ENCODE data around the gene EWSR1.

EWSR1 gene

DNA sequence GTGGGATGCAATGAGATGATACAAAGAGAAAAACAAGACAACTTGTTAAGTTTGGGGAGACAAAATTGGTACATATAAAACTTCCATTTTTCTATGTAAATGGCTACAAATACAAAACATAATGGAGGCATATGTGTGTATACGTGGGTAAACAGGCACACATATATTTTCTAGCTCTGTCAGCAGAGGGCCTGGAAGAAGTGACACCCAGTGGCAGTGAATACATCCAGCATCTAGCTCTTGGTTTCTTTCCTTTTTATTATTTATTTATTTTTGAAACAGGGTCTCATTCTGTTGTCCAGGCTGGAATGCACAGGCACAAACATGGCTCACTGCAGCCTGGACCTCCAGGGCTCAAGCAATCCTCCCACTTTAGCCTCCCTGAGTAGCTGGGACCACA lies 52.5 kb downstream of the EWSR1 start:
- no peak for DNase-seq (ENCODE audit: low spot score)

DNA sequence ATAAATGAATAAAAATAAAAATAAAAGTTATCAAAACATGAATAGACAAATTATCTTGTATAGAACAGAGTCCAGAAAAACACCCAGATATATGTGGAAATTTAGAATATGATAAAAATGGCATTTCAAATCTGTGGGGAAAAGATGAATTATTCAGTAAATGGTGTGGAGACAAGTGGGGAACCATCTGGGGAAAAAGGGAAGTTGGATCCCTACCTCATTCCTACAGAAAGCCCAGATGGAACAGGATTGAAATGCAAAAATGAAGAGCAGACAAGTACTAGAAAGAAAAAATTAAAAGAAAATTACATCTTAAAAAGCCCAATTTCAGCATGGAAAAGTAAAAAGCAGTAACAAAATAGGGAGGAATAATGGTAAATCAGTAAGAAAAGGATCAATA lies 55.6 kb downstream of the EWSR1 start:
- no peak for DNase-seq (ENCODE audit: low spot score)

DNA sequence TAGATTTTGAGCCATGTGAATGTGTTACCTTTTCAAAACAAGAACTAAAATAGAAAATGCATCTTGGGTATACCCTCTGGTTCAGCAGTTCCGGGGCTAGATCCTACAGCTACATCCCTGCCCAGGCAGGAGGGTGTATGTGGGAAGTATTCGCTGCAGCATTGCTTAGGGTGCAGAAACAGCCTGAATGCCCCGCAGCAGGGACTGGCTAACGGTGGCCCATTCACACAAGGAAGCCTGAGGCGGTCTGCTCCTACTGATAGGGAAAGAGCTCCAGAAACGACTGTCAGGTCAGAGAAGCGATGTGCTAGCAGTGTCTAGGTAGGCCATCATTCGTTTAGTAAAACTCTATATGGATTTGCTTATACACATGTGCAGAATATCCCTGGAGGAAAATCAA lies 57.3 kb downstream of the EWSR1 start:
- no peak for DNase-seq (ENCODE audit: low spot score)

DNA sequence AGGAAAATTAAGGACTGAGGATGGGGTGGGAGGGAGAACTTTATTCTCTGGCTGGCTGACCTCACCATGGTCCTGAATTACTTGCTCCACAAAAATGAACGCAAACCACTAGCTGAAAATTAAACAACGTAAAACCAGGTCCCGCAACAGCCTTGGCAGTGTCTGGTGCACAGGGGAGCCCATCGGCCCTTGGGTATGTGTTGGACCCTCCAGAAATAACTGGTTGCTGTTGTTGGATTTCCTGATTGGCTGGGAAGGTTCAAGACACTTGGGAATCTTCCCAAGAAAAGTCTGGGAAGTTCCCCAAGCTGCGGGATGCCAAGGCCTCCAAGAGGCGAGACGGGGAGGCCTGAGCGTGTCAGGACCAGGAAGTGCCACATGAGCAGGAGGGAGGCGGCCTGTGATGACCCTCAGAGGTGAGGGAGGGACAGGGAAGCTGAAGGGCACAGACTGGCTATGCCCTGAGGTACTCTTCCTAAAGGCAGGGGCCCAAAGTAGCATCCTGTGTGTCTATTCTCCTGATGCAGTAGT lies 57.8 kb downstream of the EWSR1 start:
- DNase-seq (ENCODE audit: low spot score): no peak

DNA sequence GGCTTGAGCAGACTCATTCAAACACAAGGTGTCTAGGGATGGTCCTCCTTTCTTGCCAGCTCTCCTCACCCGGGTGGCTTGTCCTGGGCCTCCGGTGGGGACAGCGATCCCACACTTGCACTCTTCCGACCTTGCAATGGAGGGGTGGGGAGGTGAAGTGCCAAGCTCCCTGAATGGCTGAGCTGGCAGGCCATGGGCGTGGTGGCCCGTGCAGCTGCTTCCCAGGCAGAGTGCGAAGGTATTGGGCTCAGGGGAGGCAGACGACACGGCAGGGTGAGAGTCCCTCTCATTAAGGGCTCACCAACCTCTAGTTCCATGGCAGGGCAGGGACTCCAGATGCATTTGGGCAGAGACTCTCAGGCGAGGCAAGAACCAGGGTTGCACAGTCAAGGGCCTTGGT lies 58.4 kb downstream of the EWSR1 start:
- no peak for DNase-seq (ENCODE audit: low spot score)

DNA sequence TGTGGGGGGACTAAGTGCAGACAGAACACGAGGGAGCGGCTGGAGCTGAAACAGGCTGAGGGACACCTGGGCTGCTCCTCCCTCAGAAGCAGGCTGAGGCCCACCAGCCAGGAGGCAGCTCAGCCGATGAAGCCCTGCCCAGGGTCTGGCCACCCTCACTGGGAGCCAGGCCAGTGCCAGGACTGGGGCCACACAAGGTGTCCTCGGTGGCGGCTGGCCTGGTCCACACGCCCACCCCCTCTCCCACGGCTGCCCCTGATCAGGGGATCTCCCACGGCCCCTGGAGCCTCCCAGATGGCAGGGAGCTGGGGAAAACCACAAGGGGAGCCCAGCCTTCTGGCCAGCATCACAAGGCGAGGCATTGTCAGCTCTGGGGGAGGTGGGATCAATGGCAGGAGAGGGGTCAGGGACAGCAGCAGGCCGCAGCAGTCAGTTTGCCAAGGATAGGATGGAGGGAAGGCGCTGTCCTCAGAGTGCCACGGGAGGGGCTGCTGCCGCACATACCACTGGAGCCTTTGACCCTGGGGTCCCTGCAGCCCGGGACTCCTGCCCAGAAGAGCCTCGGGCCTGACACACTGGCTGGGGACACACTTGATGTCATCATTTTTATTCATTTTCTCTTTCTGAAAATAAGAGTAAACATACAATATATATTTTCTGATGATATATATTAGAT lies 59.2 kb downstream of the EWSR1 start:
- DNase-seq (ENCODE audit: low spot score): no peak

DNA sequence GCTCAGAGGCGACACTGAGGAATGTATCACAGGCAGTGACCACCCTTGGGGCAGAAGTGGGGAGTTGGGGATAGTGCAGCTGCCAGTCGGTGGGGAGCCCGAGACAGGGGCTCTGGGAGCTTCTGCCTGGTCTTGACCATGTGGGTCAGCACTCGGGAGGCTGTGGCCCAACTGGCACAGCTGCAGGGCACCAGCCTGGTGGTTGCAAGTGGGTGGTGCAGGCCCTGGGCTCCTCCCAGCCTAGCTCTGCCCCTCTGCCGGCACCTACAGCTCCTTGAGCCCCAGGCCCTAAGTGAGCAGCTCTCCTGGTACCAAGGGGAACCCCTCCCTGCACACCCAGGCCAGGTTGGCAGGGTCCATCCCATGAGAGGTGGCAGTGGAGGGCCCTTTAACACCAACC lies 60.0 kb downstream of the EWSR1 start:
- DNase-seq (ENCODE audit: low spot score): no peak

DNA sequence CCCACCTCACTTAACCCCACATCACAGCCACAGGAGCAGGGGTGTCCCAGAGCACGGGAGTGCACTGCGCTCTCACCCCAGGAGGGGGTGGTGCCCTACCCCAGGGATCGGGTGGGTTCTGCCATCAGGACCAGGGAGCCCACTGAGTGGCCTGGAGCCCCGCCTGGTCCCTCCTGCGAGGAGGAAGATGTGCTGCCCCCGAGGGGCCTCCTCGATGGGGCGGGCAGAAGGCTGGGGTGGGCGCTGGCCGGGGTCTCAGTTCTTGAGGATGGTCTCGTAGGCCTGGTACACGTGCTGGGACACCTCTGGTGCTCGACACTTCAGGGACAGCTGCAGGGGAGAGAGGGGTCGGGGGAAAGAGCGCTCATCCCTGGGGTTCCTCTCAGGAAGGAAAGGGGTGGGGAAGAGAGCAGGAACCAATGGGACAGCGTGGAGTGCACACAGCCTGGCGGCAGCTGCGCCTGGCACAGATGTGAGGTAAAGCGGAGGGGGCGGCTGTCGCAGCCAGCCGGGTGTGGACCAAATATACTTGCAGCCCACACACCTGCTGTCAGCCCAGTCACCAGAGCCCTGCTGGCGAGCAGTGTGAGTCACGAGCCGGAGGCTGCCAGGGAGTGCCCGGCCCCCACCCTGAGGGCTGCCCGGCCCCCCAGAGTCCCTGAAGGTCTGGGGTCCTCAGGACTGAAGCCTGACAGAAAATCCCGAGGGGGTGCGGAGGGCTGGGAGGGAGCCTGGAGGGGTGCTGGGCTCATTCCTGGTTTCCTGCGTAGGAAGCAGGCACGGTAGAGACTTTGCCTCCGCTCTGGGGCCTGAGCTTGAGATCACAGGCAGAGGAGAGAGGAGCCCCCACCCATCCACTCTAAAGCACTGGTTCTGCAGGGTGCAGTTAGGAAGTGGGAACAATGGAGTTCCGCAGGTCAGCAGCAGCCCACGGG lies 60.8 kb downstream of the EWSR1 start:
- DNase-seq (ENCODE audit: low spot score): no peak

DNA sequence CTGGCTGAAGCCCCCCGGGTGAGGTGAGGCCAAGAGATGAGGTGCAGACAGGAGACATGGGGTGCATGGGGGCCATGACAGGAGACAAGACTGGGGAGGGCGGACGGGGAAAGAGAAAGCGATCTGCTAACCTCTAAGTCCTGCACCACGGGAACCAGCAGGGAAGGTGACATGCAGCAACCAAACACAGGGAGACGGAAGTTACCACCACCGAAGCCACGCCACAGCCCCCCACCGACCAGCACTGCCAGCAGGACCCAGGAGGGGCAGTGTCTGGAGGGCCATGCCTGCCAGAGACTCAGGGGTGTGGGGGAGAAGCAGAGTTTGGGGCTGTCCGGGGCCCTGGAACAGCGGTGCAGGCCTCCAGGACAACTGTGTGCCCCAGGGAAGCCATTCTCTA lies 61.5 kb downstream of the EWSR1 start:
- no peak for DNase-seq (ENCODE audit: low spot score)

DNA sequence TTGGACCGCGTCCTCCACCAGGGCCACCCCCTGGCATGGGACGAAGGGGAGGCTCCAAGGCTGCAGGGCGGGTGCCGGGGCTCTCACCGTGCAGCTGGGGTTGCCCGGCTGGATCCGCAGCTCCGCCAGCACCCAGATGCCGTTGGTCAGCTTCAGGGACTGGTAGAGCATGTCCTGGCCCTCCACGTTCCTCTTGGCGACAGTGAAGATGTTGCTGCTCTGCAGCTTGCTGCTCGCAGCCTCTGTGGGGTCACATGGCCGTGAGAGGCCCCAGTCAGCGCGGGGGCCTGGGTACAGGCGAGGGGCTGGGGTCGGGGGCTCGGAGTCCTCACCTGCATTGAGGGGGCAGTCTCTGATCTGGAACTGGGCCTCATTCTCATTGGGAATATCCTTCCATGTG lies 62.2 kb downstream of the EWSR1 start:
- DNase-seq (ENCODE audit: low spot score): no peak

DNA sequence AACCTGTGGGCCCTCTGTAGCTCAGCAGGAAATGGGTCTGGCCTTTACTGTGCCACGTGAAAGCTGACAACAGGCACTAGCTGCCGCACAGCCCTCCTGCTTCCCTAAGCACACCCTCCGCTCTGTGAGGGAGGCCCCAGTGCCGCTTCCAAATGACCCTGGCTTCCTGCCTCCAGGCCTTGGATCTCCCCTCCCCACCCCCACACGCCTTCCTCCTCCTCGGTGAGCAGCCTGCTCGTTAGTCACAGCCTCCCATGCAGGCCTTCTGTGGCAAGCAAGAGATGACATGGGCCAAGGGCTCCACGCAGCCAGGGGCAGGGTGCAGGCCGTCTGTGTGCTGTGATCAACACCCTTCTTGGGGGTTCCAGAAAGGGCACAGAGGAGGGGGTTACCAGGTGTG lies 62.7 kb downstream of the EWSR1 start:
- DNase-seq (ENCODE audit: low spot score): no peak

DNA sequence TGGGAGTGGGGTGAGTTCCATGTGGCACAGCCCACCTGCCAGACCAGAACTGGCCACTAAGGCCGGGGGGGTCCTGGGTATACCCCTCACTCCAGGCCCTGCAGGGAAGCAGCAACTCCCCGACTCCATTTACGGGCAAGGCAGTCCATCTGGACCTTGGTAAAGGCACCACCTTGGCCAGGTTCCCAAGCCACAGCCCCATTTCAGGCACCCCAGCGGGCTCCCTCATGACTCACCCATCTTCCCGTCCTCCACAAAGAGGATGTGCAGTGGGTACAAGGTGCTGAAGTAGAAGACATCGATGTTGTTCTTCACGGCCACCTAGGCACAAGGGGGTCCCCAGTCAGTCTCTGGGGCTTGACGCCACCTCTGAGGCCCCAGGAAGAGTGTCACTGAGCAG lies 63.1 kb downstream of the EWSR1 start:
- no peak for DNase-seq (ENCODE audit: low spot score)

DNA sequence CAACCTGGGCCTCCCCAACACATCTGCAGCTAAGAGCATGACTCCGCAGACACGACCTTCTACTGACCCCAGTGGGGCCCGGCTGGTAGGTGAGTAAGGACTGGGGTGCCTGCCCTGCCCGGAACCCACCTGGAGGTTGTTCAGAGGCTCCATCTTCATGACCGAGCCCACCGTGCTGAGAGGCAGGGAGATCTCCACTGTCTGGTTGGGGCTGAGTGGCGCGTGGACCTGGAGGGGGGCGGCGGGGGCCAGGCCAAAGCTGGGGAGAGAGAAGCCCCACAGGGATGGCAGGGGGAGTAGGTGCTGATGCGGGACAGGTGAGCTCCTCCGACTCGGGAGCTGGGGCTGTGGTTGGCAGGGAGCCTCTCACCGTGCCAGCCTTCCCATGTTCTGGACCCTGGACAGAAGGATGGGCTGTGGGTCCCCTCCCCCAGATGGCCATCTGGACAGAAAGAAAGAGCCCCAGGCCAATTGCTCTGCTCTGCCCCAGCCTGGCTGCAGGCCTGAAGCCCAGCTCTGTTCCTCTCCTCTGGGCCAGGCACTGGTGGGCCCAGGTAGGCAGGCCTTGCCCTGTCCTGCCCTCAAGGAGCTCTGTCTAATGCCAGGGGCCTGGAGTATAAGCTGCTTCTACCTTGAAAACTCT lies 63.7 kb downstream of the EWSR1 start:
- DNase-seq (ENCODE audit: low spot score): no peak

DNA sequence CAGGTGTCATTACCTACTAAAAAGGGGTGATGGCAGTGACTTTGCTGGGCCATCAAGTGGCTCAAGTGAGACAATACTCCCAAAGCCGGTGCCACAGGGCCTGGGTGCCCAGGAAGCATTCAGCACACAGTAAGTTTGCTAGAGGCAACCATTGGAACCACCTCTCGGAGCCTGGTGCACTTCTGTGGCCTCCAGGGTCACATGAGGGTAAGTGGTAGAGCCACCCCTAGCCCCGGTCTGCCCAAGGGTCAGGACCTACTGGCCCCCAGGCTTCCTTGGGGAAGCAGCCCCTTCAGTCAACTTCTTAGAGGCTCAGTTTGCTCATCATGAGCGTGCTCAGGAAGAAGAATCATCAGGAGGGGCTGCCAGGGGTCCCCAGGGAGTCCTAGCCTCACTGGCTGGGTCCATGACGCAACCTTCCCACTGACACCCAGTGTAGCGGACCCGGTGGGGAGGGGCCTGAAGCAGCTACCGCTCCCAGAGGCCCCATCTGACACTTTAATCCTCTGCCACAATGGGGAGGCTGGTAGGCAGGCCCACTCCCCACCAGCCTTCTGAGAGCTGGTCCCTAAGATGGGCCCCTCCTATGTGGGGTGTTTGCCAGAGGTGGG lies 64.9 kb downstream of the EWSR1 start:
- no peak for DNase-seq (ENCODE audit: low spot score)

DNA sequence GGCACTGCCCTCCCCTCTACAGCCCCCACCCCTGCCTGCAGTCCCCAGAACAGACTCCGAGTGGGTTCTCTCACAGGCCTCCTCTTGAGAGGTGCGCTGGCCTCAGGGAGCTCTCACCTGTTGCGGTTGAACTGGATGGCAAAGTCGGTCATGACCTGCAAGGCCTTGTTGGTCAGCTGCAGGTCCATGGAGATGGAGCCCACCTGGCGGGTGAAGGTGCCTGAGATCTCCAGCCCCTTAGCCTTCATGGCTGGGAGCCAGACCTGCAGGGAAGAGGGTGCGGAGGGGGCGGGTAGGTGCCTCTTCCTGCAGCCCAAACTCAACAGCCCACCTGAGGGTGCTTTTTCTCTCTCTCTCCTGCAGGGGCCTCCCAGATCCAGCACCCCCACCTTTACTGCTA lies 66.1 kb downstream of the EWSR1 start:
- no peak for DNase-seq (ENCODE audit: low spot score)

DNA sequence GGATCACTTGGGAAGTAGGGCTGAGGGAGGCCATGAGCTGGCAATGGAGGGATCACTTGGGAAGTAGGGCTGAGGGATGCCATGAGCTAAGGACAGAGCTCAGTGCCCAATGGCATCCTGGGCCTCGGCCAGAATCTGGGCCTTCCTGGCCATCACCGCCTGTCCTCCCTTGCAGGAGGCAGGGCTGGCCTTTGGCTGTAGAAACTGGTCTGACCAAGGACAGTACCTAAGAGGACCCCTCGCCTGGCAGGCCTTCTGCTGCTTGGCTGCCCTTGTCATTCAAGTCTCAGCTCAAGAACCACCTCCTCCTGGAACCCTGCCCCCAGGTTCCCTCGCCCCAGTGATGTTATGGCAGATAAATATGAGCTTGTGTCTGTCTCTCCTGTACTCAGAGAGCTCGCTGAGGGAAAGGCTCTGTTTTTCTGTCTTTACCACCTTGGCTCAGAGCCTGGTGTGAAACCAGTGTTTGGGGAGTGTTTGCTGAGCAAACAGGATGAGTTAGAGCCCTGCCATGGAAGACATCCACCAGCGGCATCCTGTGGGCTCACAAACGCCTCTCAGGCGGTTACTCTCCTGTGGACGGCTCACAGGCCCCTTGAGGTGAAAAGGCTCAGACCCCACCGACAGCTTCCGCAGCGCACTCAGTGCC lies 66.8 kb downstream of the EWSR1 start:
- no peak for DNase-seq (ENCODE audit: low spot score)

DNA sequence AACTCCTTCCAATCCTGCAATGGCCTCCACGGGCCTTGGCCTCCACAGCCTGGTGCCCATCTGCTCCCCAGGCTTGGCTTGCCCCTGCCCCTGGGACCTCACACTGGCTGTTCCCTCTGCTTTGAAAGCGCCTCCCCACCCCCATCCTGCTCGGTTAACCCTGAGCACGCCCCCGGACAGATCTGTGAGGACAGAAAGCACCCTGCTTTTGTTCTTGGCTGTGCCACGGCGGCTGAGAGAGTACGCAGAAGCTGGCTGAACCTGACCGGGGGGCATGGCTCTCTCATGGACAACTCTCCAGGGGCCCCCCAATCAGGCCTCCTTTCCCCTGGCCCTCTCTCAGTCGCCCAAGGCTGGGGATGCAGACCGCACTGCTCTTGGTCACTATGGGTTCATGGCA lies 67.6 kb downstream of the EWSR1 start:
- DNase-seq (ENCODE audit: low spot score): no peak

DNA sequence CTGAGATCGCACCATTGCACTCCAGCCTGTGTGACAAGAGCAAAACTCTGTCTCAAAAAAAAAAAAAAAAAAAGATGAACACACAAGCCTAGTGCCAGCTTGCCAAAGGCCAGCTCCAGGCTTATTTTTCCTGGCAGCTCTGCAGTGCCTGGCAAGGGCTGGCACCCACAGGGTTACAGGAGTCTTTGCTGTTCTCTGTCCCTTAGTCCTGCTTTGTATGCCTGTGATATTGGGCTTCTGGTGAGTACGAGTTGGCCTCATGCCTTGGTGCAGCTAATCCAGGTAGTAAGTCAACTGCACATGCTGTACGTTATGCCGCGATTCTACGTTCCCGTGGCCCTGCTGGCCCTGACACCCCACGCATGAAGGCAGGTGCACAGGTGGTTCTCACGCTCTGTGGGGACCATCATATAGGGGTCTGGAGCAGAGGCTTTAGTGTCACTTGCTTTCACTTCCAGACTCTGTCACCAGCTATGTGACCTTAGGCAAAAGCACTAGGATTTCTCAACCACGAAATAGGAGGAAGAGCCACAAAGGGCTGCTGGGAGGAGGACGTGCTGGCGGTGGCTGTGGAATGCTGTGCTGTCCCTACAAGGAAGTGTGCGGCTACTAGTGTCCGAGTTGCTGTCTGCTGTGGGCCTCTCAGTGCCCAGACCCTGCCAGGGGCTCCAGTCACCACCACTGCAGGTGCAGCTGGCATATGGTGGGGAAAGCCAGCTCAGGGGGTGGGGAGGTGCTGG lies 68.9 kb downstream of the EWSR1 start:
- no peak for DNase-seq (ENCODE audit: low spot score)

DNA sequence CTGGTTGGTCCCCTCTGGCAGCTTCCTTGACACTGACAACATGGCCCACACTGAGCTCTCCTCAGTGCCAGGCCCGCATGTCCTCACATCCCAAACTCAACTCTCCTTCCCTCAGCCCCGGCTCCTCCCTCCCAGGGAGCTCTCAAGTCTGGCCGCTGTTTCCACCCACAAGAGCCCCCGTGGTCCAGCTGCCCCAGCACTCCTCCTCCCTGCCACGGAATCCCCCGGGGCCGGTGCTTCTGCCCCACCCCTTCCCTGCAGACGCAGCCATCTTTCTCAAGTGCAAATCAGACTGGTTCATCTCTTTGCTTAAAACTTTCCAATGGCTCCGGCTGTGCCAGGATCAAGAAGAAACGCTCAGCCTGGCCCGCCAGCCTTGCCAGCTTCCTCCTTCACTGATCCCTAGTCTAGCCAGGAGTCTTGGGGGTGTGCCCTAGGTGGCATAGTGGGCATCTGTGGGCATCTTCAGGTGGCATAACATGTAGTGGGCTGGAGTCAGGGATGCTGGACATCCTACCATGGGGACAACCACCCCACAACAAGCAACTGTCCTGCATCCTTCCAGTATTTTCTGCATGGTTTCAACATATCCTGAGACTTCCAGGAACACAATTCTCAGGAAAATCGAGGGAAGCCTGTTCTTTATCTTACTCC lies 69.7 kb downstream of the EWSR1 start:
- no peak for DNase-seq (ENCODE audit: low spot score)

DNA sequence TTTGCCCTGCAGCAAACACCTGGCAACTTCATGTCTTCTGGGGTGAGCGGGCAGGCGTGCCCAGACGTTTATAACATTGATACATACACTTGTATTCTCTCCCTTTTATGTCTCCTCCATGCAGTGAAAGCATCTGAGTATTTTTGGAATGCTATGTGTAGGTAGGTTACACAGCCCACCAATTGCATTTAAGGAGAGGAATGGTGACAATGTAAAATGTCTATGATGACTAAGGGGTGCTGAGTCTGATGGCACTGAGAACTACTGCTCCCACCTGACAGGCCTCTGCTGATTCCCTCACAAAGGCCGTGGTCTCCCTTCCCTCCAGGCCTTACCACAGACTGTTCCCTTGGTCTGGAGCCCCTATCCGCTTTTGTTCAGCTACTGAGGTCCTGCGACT lies 70.3 kb downstream of the EWSR1 start:
- DNase-seq (ENCODE audit: low spot score): no peak

Measured in AG20443 (cell line).